Iris pigment epithelial cell (primary cell): ENCODE results near the gene TBC1D10A.

Experiments
- DNase-seq: peaks from one replicate; pipeline ENCODE4 v3.0.0-alpha.2; 2011; ENCODE audit warnings: low read depth

Gene TBC1D10A

GRCh38 chr22:30265823-30266444 lies 60.8 kb downstream of the TBC1D10A start:
- no peak for DNase-seq

DNA sequence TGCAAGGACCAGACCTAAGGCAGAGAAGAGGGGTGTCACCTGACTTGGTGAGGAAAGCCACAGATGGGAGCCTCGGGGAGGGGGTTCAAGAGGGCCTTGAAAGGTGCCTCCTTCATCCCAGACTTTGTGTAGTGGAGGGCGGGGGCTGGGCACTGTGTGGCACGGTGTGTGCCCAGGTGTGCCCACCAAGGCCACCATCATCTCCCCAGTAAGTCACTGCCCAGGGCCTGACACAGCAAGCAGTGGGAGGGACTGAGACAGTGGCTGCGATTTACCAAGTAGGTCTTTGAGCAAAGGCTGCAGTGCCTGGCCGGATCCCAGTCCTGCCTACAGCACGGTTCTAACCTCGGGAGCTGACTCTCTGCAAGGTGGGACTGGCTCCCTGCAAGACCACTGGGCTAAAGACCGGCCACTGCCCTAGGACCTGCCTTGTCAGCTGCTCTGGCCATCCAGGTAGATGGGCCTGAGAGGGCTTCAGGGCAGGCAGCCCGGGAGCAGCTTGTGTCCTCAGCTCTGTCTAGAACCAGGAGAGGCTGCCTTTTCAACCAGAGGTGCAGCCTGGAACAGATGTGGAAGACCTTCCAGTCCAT lies 61.5 kb downstream of the TBC1D10A start:
- no peak for DNase-seq

- DNase-seq = no peak
Measured at GRCh38 chr22:30263883-30264282, 62.9 kb downstream of the TBC1D10A start.

- DNase-seq = no peak
Measured at GRCh38 chr22:30262917-30263741, 63.6 kb downstream of the TBC1D10A start.

DNA sequence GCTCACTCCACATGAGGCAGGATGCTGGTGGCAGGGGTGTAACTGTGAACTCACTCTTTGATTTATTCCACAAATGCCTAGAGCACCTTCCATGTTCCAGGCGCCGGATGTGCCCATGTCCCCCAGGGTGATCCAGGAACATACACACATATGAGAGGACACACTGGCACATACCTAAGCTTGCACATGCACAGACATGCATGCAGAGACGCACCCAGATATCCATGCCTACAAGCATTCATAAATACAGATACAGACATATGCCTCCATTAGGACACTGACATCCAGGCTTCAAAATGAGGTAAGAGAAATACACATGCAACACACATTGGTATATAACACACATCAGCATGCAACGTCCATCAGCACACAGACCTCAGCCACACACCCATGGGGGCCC lies 64.6 kb downstream of the TBC1D10A start:
- DNase-seq = no peak

DNA sequence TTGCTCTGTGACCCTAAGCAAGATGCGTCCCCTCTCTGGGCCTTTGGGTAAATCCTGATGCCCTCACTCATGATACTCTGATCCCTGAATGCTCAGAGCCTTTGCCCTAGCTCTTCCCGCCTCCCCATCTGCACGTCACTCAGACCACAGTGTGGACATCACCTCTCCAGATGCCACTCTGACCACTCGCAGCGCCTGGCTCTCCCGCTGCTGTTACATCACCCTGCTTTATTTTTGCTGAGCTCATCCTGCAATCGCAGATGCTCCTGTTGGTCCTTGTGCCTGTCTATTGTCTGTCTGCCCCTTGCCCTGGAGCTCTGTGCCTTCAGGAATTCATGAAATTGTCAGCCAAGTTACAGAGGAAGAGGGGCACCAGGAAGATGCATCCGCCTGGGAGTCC lies 65.6 kb downstream of the TBC1D10A start:
- DNase-seq = no peak

DNA sequence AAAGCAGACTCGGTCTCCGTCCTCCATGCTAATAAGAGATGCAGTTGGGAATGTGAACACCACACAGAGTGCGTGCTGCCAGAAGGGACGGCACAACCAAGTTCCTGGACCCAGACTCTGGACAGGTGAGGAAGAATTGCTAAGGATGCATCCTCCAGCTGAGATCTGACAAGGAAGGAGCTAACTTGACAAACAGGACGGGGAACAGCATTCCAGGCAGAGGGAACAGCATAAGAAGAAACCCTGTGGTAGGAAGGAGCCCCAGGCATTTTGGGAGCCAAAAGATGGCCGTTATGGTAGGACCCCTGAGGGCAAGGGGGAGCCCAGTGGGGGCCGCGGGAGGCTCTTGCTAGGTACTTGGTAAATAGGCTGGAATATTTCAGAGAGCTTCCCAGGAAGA lies 66.1 kb downstream of the TBC1D10A start:
- no peak for DNase-seq

DNA sequence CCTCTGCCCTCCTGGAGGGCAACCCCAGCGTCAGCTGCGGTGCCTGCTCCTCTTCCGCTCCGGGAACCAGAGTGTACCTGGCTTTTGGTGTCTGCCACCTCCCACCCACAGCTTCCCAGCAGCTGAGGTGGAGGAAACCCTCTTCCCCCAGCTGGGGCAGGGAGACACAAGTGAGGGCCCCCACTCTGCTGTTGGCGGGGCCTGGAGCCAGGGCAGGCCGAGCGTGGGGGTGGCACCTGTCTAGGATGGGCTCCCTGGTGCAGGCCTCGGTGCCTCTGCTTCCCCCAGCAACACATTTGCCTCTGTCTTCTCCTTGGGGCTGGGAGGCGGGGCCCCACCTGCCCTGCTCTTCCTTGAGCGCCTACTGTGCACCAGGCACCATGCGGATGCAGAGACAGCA lies 66.5 kb downstream of the TBC1D10A start:
- DNase-seq = no peak

GRCh38 chr22:30254314-30254713 lies 72.4 kb downstream of the TBC1D10A start:
- DNase-seq = no peak

DNA sequence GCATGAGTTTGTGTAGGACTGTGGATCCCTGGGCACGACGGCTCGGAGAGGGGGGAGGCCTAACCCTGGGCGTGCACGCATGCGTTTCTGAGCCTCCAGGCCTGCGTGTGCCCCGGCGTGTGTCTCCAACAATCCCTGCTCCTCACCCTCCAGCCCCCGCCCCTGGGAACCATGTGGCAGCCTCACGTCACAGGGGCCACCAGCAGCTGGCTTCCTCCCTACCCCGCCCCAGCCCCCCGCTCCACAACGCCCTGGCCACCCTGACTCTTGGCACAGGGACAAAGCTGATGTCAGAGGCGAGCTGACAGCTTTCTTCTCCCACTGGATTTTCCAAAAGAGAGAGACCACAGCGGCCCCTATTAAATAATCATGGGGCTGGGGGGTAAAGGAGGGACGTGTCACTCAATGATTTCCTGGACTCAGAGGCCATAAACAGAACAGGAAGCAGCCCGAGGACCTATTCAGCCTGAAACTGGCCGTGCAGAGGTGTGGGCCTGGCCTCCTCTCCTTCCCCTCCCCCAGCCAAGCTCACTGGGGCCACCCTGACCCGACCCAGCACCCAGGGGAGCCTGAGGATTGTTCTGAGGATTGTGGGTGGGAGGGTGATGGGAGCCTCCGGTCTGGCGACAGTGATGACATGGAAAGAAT lies 73.4 kb downstream of the TBC1D10A start:
- no peak for DNase-seq

- DNase-seq = no peak
Measured at GRCh38 chr22:30252411-30253204, 74.1 kb downstream of the TBC1D10A start.

DNA sequence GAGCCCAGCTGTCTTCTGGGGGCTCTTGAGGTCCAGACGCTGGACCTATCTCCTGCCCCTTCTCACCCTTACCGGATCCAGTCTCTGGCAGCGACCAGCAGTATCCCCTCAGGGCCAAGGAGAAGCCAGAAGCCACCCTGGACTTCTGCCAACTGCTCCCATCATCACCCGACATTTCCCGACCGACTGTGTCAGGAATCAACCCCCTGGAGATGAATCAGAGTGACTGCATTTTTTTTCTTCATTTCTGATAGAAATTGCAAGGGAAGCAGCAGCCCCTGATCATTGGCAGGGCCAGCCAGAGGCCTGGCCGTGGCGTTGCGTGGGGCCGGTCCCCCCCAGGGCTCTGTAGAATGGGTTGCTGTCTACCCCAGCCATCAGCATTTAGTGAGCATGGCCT lies 75.0 kb downstream of the TBC1D10A start:
- DNase-seq = peak; percentile 55

DNA sequence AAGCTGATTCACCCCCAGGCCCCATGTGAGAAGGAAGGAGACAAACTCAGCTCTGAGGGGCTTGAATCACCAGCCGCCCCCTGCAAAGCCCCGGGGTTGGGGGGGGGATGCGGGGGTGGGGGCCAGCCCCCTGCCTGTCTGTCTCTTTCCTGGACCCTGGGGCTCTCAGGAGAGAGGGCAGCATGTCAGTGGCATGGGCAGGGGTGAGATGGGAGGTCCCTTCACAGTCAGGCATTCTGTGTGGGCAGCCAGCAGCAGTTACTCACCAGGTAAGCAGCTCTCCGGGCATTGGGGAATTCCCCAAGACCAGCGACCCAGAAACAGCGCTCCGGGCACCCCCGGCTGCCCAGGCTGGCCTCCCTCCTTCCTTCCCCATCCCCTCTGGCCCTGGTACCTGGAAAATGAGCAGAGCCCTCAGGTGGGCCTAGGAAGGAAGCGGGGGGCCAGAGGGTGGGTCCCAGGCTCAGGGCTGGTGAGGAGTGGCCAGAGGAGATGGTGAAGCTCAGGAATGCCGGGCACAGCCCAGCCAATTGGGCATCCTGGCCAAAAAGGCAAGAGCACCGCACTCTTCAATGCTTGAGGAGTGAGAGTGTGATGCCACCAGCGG lies 76.0 kb downstream of the TBC1D10A start:
- DNase-seq = peak; percentile 77

DNA sequence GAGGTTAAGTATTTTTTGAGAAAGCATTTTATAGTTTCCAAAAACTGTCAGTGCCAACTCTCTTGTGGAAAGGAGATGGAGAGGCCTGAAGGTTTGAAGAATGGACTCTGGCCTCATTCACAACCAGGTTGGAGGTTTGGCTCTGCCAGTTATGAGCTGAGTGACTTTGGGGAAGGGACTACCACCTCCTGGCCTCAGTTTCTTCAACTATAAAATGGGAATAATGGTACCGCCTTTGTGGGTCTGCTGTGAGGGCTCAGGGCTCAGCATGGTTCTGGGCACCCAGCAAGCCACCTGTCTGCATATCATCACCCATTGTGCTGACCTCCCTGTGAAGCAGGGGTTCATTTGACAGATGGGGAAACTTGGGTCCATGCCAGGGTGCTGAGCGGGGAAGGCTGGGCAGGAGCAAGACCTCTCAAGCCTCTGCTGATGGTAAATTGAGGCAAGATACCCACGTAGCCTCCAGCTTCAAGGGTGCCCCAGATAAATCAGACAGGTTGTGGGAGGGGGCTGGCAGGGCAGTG lies 76.6 kb downstream of the TBC1D10A start:
- DNase-seq = no peak

DNA sequence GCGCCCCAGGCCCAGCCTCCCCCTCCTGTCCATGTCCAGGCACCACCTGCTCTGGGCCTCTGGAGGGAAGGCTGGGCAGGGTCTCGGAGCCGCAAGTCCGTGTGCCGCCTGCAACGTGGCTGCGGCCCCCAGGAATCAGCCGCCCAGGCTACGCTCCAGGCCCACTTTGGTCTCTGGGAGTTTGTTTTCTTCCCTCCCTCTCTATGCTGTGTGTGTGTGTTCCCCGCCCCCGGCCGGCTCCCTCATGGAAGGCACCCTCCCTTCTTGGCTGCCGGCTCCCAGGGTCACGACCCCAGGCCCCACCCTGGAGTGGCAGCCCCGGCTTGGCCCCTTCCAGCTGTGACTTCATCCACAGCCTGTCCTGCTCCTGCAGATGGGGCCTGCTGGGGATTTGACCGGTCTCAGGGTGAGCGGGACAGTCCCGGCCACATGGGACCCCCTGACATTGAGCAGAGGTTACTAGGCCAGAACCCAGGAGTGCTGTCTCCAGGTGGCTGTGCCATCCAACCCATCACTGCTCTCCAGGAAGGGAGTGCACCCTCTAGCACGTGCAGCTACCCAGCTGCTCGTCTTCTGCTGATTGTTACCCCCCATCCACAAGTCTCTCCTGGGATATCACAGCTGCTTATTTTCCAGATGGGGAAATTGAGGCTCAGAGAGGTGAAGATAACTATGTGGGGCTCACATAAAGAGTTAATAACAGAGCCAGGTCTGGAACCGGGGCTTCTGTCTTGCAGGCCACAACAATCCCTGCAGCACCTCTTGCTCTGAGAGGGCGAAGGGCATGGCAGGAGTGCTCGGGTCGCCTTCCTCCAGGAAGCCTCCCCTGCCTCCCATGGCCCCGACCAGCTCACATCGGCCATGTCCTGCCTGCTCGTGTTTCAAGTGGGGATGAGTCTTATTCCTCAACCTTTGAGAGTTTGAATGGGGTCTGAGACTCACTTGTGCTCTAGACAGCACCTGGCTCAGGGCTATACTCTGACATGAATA lies 77.4 kb downstream of the TBC1D10A start:
- DNase-seq = no peak

- DNase-seq = no peak
Measured at GRCh38 chr22:30248484-30248883, 78.3 kb downstream of the TBC1D10A start.

DNA sequence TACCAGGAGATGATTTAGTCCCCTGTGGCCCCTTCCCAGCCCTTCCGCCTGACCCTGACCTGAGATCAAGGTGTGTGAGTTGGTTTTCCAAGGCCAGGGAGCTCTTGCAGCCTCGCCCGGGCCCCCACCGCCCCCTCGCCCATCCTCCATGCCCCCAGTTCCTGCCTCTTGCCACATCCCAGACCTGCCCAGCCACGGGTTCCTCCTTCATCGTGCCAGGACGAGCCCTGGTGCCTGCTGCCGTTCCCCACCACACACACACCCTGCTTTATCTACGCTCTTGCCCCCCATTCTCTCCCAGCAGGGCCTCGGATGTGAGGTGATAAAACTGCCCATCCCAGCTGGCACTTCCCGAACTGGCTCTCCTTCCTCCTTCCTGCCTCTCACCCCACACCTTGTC lies 78.8 kb downstream of the TBC1D10A start:
- no peak for DNase-seq

- no peak for DNase-seq
Measured at GRCh38 chr22:30247561-30247960, 79.2 kb downstream of the TBC1D10A start.

- DNase-seq = no peak
Measured at GRCh38 chr22:30246814-30247376, 79.8 kb downstream of the TBC1D10A start.
